ENCODE results near the gene SYNC.
"Not testable (repeated sequence)": the region's sequence is repeated elsewhere in the genome, so short reads cannot be mapped to it uniquely, and the experiment has no call there.

DNA sequence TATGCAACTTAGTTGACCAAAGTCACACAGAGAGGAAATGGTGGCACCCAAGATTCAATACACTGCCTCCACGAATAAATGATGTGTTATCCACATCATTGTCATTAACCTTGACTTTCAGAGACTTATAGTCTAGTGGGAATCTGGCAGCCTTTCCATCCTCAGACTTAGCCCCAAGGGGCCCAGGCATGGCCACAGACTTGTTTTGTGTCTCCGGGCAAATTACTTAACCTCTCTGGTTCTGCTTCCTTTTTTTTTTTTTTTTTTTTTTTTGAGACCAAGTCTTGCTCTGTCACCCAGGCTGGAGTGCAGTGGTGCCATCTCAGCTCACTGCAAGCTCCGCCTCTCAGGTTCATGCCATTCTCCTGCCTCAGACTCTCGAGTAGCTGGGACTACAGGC is 8.7 kb upstream of the SYNC start:
- TF ChIP-seq, protein P1, sequence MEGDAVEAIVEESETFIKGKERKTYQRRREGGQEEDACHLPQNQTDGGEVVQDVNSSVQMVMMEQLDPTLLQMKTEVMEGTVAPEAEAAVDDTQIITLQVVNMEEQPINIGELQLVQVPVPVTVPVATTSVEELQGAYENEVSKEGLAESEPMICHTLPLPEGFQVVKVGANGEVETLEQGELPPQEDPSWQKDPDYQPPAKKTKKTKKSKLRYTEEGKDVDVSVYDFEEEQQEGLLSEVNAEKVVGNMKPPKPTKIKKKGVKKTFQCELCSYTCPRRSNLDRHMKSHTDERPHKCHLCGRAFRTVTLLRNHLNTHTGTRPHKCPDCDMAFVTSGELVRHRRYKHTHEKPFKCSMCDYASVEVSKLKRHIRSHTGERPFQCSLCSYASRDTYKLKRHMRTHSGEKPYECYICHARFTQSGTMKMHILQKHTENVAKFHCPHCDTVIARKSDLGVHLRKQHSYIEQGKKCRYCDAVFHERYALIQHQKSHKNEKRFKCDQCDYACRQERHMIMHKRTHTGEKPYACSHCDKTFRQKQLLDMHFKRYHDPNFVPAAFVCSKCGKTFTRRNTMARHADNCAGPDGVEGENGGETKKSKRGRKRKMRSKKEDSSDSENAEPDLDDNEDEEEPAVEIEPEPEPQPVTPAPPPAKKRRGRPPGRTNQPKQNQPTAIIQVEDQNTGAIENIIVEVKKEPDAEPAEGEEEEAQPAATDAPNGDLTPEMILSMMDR (IDR thresholded peaks at IDR 0.05): not testable (repeated sequence)
- TF ChIP-seq POLR2A (IDR thresholded peaks at IDR 0.05): not testable (repeated sequence)
